ENCODE results near the gene PLCB3. TPM values are rescaled to one million over a fixed set of nuclear protein-coding genes. Genes with fewer than 3 reads are reported as not detected.

PLCB3 gene
- total and polyA plus RNA-seq, 2 experiments from 2014 or later: 28.1 to 103 TPM

GRCh38 chr11:64290352-64291261 lies 39.3 kb downstream of the PLCB3 start:
- TF ChIP-seq EZH2 (IDR thresholded peaks at IDR 0.05; ENCODE audit: low read depth, unreplicated experiment): peak; percentile 24
- no peak for TF ChIP-seq CTCF (conservative IDR thresholded peaks at IDR 0.05; ENCODE audit: low read depth in 2 of 2)

GRCh38 chr11:64291262-64291751 lies 40.0 kb downstream of the PLCB3 start, which contains the start of gene KCNK4:
Gene KCNK4, plus strand, starts transcription at chr11:64291302. Its CDS starts 1,717 bp downstream, at chr11:64293019.
- DNase-seq (ENCODE audit: low spot score) (peak; percentile 54), ATAC-seq (peak; percentile 57)
- no peak within 1 kb of the TSS for H2AFZ ChIP-seq
- peaks cover 9% of the 10 kb centered on the region; the same call in 1 of the 2 replicates for H3F3A ChIP-seq (replicated peaks; ENCODE audit: low read depth)
- peaks cover 83% of the 10 kb centered on the region for H3K27me3 ChIP-seq (ENCODE audit: insufficient read depth)
- Mint-ChIP-seq H3K27me3 (ENCODE audit: insufficient read depth, low read depth, poor library complexity) (peaks cover 74% of the 10 kb centered on the region), H3K4me1 (peaks cover 9% of the 10 kb centered on the region), H3K9me3 (no peaks in the 10 kb centered on the region; the same call in 1 of the 3 replicates), H3K4me3 (peak within 1 kb of the TSS; percentile 69), H3K36me3 (ENCODE audit: low read depth) (no peaks in the 10 kb centered on the region; the same call in 2 of the 3 replicates), H3K27ac (no peak within 1 kb of the TSS)
- peak within 1 kb of the TSS; percentile 78 for H3K4me2 ChIP-seq
- H3K36me3 ChIP-seq (ENCODE audit: insufficient read depth): no peaks in the 10 kb centered on the region
- no peaks in the 10 kb centered on the region for H3K79me2 ChIP-seq (replicated peaks; ENCODE audit: insufficient read depth)
- no peaks in the 10 kb centered on the region for H3K9me2 ChIP-seq (ENCODE audit: insufficient read depth)
- H4K20me1 ChIP-seq (replicated peaks; ENCODE audit: insufficient read depth): peaks cover 13% of the 10 kb centered on the region
- peak within 1 kb of the TSS; percentile 59 for H3K4me3 ChIP-seq
- H3K4me1 ChIP-seq (ENCODE audit: insufficient read depth): peaks cover 2% of the 10 kb centered on the region; the same call in 1 of the 2 replicates
- no peak within 1 kb of the TSS for H3K27ac ChIP-seq (ENCODE audit: low read depth)
- no peak for TF ChIP-seq ZNF114 (CRISPR knock-in tag; IDR thresholded peaks at IDR 0.05)
- peak; percentile 64 for TF ChIP-seq EZH2phosphoT487 (IDR thresholded peaks at IDR 0.05; ENCODE audit: unreplicated experiment)
- TF ChIP-seq EZH2 (IDR thresholded peaks at IDR 0.05; ENCODE audit: low read depth, unreplicated experiment): peak; percentile 87

More at GRCh38 chr11:64290352-64291261, 39.3 kb downstream of the PLCB3 start:
- H2AFZ ChIP-seq: no peak overlapping the region
- DNase-seq (ENCODE audit: low spot score) (peak; percentile 44), ATAC-seq (peak; percentile 16)
- H3K4me1 ChIP-seq (ENCODE audit: insufficient read depth): peaks cover 2% of the 10 kb centered on the region; the same call in 1 of the 2 replicates
- Mint-ChIP-seq H3K27ac (no peak overlapping the region), H3K4me3 (peak overlapping the region; percentile 69), H3K4me1 (peaks cover 11% of the 10 kb centered on the region), H3K9me3 (no peaks in the 10 kb centered on the region; the same call in 1 of the 3 replicates), H3K36me3 (ENCODE audit: low read depth) (no peaks in the 10 kb centered on the region; the same call in 2 of the 3 replicates), H3K27me3 (ENCODE audit: insufficient read depth, low read depth, poor library complexity) (peaks cover 70% of the 10 kb centered on the region)
- peak overlapping the region; percentile 59 for H3K4me3 ChIP-seq
- no peaks in the 10 kb centered on the region for H3K9me2 ChIP-seq (ENCODE audit: insufficient read depth)
- H4K20me1 ChIP-seq (replicated peaks; ENCODE audit: insufficient read depth): peaks cover 8% of the 10 kb centered on the region
- H3K27me3 ChIP-seq (ENCODE audit: insufficient read depth): peaks cover 78% of the 10 kb centered on the region
- peak overlapping the region; percentile 78 for H3K4me2 ChIP-seq
- H3K79me2 ChIP-seq (replicated peaks; ENCODE audit: insufficient read depth): no peaks in the 10 kb centered on the region
- no peak overlapping the region for H3K27ac ChIP-seq (ENCODE audit: low read depth)
- H3K36me3 ChIP-seq (ENCODE audit: insufficient read depth): no peaks in the 10 kb centered on the region
- peaks cover 7% of the 10 kb centered on the region; the same call in 1 of the 2 replicates for H3F3A ChIP-seq (replicated peaks; ENCODE audit: low read depth)
